ENCODE results near the gene TRAPPC12. TPM values are rescaled to one million over a fixed set of nuclear protein-coding genes. Genes with fewer than 3 reads are reported as not detected.
"Not testable (repeated sequence)": the region's sequence is repeated elsewhere in the genome, so short reads cannot be mapped to it uniquely, and the experiment has no call there.

TRAPPC12 gene
- total RNA-seq, 6 donors from 2014 or later, result 68.1 to 307 (median 91.5) TPM

GRCh38 chr2:3489764-3490115, 110.2 kb downstream of the TRAPPC12 start:
- Histone ChIP-seq H3K27ac (no peak overlapping the region), H3K27me3 (no peaks in the 10 kb centered on the region), H3K4me1 (peaks cover 0 to 5% (median 2%) of the 10 kb centered on the region in 4 donors), H3K4me3 (no peak overlapping the region), H3K36me3 (peaks cover 0 to 9% (median 0%) of the 10 kb centered on the region in 4 donors), H3K9me3 (no peaks in the 10 kb centered on the region)
- ATAC-seq (ENCODE audit: low FRiP score in 2 of 2) (no peak), DNase-seq (peak in 1 of 2 donors; percentile 9)
- 91 to 93% methylated on average over 14 to 16 of the region's 16 CpGs for WGBS, 2 donors
- TF ChIP-seq POLR2AphosphoS5 (IDR thresholded peaks at IDR 0.05) (no peak), EP300 (IDR thresholded peaks at IDR 0.05) (no peak), CTCF (IDR thresholded peaks at IDR 0.05) (no peak), POLR2A (IDR thresholded peaks at IDR 0.05) (no peak)

GRCh38 chr2:3490191-3491170, 111.0 kb downstream of the TRAPPC12 start:
- no peak for TF ChIP-seq CTCF (IDR thresholded peaks at IDR 0.05)
- TF ChIP-seq POLR2A (IDR thresholded peaks at IDR 0.05), result no peak
- TF ChIP-seq POLR2AphosphoS5 (IDR thresholded peaks at IDR 0.05), result no peak
- TF ChIP-seq EP300 (IDR thresholded peaks at IDR 0.05), result no peak
- no peak for DNase-seq
- no peaks in the 10 kb centered on the region for H3K9me3 ChIP-seq
- WGBS, 2 donors, result 72 to 77% methylated on average over 17 to 27 of the region's 27 CpGs
- no peak for ATAC-seq (ENCODE audit: low FRiP score in 2 of 2)
- H3K36me3 ChIP-seq, result peaks cover 0 to 12% (median 0%) of the 10 kb centered on the region in 4 donors
- H3K4me1 ChIP-seq, result peaks cover 0 to 5% (median 2%) of the 10 kb centered on the region in 4 donors
- no peaks in the 10 kb centered on the region for H3K27me3 ChIP-seq
- H3K27ac ChIP-seq, result no peak overlapping the region
- no peak overlapping the region for H3K4me3 ChIP-seq

- Histone ChIP-seq H3K4me3 (no peak overlapping the region), H3K27ac (no peak overlapping the region), H3K27me3 (no peaks in the 10 kb centered on the region), H3K4me1 (peaks cover 0 to 5% (median 2%) of the 10 kb centered on the region in 4 donors), H3K36me3 (peaks cover 0 to 15% (median 2%) of the 10 kb centered on the region in 4 donors), H3K9me3 (no peaks in the 10 kb centered on the region)
- DNase-seq (no peak), ATAC-seq (ENCODE audit: low FRiP score in 2 of 2) (no peak)
- no peak for TF ChIP-seq POLR2A (IDR thresholded peaks at IDR 0.05)
- no peak for TF ChIP-seq EP300 (IDR thresholded peaks at IDR 0.05)
- no peak for TF ChIP-seq CTCF (IDR thresholded peaks at IDR 0.05)
- TF ChIP-seq POLR2AphosphoS5 (IDR thresholded peaks at IDR 0.05), result no peak
- WGBS, 2 donors, result 36 to 43% methylated on average over 3 to 6 of the region's 6 CpGs
Measured at GRCh38 chr2:3491306-3491705, 111.8 kb downstream of the TRAPPC12 start.

GRCh38 chr2:3491716-3492474, 112.4 kb downstream of the TRAPPC12 start:
- H3K36me3 ChIP-seq, result peaks cover 0 to 19% (median 8%) of the 10 kb centered on the region in 4 donors
- no peak for ATAC-seq (ENCODE audit: low FRiP score in 2 of 2)
- H3K9me3 ChIP-seq, result no peaks in the 10 kb centered on the region
- H3K27me3 ChIP-seq, result no peaks in the 10 kb centered on the region
- WGBS, 2 donors, result 90 to 95% methylated on average over 13 to 16 of the region's 17 CpGs
- no peak for DNase-seq
- no peak overlapping the region for H3K4me3 ChIP-seq
- H3K27ac ChIP-seq, result no peak overlapping the region
- H3K4me1 ChIP-seq, result peaks cover 0 to 5% (median 2%) of the 10 kb centered on the region in 4 donors
- no peak for TF ChIP-seq POLR2AphosphoS5 (IDR thresholded peaks at IDR 0.05)
- TF ChIP-seq EP300 (IDR thresholded peaks at IDR 0.05), result no peak
- TF ChIP-seq POLR2A (IDR thresholded peaks at IDR 0.05), result no peak
- TF ChIP-seq CTCF (IDR thresholded peaks at IDR 0.05), result no peak

GRCh38 chr2:3492475-3492787, 112.9 kb downstream of the TRAPPC12 start:
- not testable (repeated sequence) for H3K4me1 ChIP-seq; H3K27me3 ChIP-seq; H3K9me3 ChIP-seq; H3K27ac ChIP-seq; H3K4me3 ChIP-seq; DNase-seq; ATAC-seq (ENCODE audit: low FRiP score in 2 of 2)
- WGBS, 2 donors, result 91% methylated on average over 12 of the region's 12 CpGs
- peaks cover 2 to 24% (median 12%) of the 10 kb centered on the region in 4 donors for H3K36me3 ChIP-seq
